Endothelial cell (in vitro differentiated cells): ENCODE results near the gene TH. TPM values are rescaled to one million over a fixed set of nuclear protein-coding genes. Genes with fewer than 3 reads are reported as not detected.

Source experiments
- DNase-seq: peaks from one replicate; pipeline ENCODE4 v3.0.0; 2021; ENCODE audit warnings: low spot score
- H3K27ac Mint-ChIP-seq: one replicate; pipeline ENCODE4 v1.8.0; 2021; ENCODE audit warnings: mixed read lengths, inconsistent platforms; ENCODE audit not compliant: unreplicated experiment
- H3K27me3 Mint-ChIP-seq: one replicate; pipeline ENCODE4 v1.8.0; 2021; ENCODE audit warnings: mild to moderate bottlenecking, moderate library complexity, mixed read lengths, inconsistent platforms; ENCODE audit not compliant: unreplicated experiment
- H3K36me3 Mint-ChIP-seq: one replicate; pipeline ENCODE4 v1.8.0; 2021; ENCODE audit warnings: mild to moderate bottlenecking, low read depth, mixed read lengths, inconsistent platforms; ENCODE audit not compliant: unreplicated experiment
- H3K4me1 Mint-ChIP-seq: one replicate; pipeline ENCODE4 v1.8.0; 2021; ENCODE audit warnings: mild to moderate bottlenecking, mixed read lengths, inconsistent platforms; ENCODE audit not compliant: unreplicated experiment
- H3K4me3 Mint-ChIP-seq: one replicate; pipeline ENCODE4 v1.8.0; 2021; ENCODE audit warnings: mild to moderate bottlenecking, mixed read lengths, inconsistent platforms; ENCODE audit not compliant: unreplicated experiment
- H3K9me3 Mint-ChIP-seq: one replicate; pipeline ENCODE4 v1.8.0; 2021; ENCODE audit warnings: mixed read lengths, inconsistent platforms; ENCODE audit not compliant: unreplicated experiment
- total RNA-seq: library from RNA; stranded (reverse); fragmentation: NEBNext Ultra II Directional; extraction: Animal tissue kit (Norgen Biotek cat#: 25700); gene quantifications from one replicate; pipeline ENCODE4 v1.2.1, GENCODE V29; 2021; ENCODE audit not compliant: unreplicated experiment
- TF ChIP-seq, protein P1 (sequence below): fragments of 200-600 bp; sonication (generic); IDR thresholded peaks from one replicate; pipeline ENCODE4 v1.5.0; 2021; ENCODE audit warnings: antibody characterized with exemption; ENCODE audit not compliant: unreplicated experiment

Gene TH
- total RNA-seq, 1 donor from 2014 or later, result not detected

DNA sequence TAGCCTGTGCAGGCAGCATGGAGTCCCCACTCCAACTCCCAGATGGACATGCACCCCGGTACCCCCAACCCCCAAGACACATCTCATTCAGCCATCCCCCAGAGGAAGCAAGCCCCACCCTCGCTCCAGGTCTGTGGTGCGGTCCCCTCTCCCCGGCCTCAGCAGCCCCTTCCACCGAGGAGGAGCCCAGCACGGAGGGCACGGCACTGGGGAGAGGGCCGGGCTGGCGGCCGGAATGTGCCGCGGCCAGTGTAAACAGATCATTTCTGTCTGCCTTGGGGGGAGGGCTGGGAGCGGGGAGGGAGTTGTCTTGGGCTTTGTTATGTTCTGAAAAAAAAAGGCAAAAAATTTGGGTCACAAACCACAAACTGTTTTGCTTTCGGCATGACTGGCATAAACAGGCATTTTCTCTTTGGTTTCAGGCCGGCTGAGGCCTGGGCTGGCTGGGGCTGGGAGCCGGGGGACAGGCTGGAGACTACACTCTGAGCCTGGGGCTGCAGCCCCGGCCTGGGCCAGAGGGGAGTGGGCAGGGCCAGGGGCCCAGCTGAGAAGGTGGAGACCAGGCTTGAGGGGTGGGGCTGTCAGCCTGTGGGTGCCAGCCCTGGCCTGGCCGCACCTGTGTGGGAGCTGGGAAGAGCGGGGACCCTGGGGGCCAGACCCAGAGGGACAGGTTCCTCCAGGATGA lies 49.3 kb downstream of the TH start:
- Mint-ChIP-seq H3K36me3 (no peaks in the 10 kb centered on the region), H3K9me3 (no peaks in the 10 kb centered on the region), H3K4me1 (no peaks in the 10 kb centered on the region), H3K4me3 (no peak overlapping the region), H3K27me3 (peaks cover 8% of the 10 kb centered on the region), H3K27ac (no peak overlapping the region)
- DNase-seq, result no peak
- TF ChIP-seq, protein P1, sequence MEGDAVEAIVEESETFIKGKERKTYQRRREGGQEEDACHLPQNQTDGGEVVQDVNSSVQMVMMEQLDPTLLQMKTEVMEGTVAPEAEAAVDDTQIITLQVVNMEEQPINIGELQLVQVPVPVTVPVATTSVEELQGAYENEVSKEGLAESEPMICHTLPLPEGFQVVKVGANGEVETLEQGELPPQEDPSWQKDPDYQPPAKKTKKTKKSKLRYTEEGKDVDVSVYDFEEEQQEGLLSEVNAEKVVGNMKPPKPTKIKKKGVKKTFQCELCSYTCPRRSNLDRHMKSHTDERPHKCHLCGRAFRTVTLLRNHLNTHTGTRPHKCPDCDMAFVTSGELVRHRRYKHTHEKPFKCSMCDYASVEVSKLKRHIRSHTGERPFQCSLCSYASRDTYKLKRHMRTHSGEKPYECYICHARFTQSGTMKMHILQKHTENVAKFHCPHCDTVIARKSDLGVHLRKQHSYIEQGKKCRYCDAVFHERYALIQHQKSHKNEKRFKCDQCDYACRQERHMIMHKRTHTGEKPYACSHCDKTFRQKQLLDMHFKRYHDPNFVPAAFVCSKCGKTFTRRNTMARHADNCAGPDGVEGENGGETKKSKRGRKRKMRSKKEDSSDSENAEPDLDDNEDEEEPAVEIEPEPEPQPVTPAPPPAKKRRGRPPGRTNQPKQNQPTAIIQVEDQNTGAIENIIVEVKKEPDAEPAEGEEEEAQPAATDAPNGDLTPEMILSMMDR, result no peak

DNA sequence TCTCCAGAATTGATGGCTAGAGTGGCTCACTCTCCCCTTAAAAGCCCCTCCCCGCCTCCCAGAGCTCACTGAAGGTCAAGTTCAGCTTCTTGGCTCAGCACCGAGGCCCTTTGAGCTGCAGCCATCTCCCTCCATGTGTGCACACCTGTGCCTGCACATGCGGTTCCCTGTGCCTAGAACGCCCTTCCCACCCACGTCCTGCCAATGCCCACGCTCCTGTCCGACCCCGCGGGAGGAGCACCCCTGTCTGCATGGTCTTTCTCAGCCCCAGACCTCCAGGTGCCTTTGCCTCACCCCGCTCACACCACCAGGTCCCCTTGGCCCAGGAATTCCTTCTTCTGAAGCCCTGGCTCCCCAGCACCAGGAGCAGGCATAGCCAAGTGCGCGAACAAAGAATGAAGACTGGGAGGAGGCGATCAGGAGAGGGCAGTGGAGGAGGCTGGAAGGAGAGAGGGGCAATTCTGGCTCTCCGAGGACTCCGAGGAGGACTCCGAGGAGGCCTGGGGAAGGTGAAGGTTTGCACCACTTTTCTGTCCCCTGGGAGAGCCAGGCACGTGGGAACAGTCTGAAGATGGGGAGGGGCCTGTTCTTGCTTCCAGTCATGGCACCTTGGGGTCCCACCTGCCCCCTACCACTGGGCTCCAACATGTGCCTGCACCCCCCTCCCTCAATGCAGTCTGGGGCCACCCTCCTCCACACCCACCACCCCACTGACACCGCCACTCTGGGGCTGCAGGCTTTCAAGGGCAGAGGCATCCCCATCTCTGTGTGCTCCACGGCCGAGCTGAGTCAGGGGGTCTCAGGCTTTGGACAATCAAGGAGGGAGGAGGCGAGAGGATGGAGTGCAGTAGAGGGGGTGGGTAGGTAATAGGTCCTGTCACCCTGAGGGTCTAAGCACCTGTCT lies 50.1 kb downstream of the TH start:
- DNase-seq, result no peak
- Mint-ChIP-seq H3K36me3 (peaks cover 2% of the 10 kb centered on the region), H3K9me3 (peaks cover 2% of the 10 kb centered on the region), H3K27me3 (peaks cover 8% of the 10 kb centered on the region), H3K4me1 (no peaks in the 10 kb centered on the region), H3K4me3 (no peak overlapping the region), H3K27ac (no peak overlapping the region)
- TF ChIP-seq, protein P1, result no peak

DNA sequence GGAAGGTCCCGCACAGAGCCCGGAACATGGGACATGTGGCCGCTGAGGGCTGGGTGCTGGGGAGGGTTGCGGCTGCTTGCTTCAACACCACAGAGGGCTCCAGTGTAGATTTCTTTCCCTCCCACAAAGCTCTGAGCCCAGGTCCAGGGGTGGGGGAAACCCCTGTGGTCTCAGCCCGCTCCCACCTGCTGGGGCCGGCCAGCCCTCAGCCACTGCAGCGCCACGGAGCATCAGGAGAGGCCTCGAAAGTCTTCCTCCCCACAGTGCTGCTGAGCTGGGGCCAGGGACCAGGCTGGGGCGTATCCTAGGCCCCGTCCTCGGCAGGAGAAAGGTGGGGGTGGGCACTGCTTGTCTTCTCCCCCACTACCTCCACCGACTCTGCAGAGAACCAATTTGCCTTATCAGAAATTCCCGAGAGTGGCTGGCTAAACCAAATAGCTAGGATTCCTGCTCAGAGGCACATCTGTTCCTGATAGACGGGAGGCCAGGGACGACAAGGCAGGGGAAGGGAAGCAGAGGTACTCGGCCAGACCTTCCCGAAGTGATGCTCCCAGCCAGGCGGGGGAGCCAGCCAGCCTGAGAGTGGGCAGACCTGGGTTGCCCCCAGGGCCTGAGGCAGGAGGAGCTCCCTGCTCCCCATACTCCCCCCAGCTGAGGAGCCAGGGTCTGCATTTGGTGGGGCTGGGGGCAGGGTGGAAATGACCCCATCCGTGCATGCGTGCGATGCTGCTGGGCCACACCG lies 51.1 kb downstream of the TH start:
- Mint-ChIP-seq H3K27ac (no peak overlapping the region), H3K36me3 (peaks cover 6% of the 10 kb centered on the region), H3K4me1 (no peaks in the 10 kb centered on the region), H3K27me3 (peaks cover 7% of the 10 kb centered on the region), H3K4me3 (no peak overlapping the region), H3K9me3 (peaks cover 6% of the 10 kb centered on the region)
- no peak for DNase-seq
- TF ChIP-seq, protein P1, result no peak

DNA sequence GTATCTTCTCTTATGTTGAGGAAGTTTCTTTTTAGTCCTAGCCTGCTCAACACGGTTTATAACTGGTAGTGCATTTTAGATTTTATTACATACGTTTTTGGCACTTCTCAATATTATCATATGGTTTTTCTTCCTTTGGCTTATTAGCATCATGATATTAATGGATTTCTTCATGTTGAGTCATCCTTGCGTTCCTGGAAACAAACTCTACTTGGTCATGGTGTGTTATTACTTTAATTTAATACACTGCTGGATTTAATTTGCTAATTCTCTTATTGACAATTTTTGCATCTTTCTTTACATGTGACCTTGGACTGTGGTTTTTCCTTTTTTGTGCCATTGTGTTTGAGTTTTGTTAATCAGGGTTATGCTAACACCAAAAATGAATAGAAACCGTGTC lies 52.9 kb downstream of the TH start:
- Mint-ChIP-seq H3K9me3 (peaks cover 6% of the 10 kb centered on the region), H3K36me3 (peaks cover 6% of the 10 kb centered on the region), H3K4me3 (no peak overlapping the region), H3K4me1 (no peaks in the 10 kb centered on the region), H3K27me3 (peaks cover 2% of the 10 kb centered on the region), H3K27ac (no peak overlapping the region)
- no peak for DNase-seq
- TF ChIP-seq, protein P1, result no peak
